Measurements from ENCODE around the gene IRF7.

DNA sequence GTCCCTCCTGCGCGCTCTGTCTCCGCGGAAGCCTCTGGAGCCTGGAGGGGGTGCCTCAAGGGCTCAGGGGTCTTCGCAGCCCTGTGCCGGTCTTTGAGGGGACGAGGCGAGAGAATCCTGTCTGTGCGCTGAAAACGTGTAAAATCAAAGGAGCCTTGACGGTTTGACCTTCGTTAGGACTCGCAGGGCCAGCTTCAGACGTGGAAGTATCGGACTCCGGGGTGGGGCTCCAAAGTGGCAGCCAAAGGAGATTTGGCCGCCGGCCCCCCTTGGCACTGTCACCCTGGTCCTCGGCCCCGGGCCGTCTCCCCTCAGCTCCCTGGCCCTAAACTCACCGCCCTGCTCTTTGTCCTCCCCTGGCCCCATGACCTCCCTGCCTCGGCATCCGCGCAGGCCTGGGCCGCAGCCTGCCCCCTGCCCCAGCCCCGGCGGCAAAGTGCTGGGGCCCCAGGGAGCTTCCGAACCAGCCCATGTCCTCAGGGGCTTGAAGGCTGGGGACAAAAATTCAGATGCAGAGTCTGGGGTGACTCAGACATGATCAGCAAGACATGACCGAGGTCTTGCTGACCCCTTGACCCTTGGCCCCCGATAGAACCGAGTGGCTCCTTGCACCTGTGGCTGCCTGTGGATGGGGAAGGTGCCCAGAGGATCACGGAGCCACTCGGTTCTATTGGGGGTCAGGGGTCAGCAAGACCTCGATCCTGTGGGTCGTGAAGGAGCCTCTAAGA is 46.4 kb downstream of the IRF7 start:
- no peak for TF ChIP-seq MXI1 (IDR thresholded peaks at IDR 0.05; ENCODE audit: borderline replicate concordance, low read depth, low read length)
- TF ChIP-seq, protein P1, sequence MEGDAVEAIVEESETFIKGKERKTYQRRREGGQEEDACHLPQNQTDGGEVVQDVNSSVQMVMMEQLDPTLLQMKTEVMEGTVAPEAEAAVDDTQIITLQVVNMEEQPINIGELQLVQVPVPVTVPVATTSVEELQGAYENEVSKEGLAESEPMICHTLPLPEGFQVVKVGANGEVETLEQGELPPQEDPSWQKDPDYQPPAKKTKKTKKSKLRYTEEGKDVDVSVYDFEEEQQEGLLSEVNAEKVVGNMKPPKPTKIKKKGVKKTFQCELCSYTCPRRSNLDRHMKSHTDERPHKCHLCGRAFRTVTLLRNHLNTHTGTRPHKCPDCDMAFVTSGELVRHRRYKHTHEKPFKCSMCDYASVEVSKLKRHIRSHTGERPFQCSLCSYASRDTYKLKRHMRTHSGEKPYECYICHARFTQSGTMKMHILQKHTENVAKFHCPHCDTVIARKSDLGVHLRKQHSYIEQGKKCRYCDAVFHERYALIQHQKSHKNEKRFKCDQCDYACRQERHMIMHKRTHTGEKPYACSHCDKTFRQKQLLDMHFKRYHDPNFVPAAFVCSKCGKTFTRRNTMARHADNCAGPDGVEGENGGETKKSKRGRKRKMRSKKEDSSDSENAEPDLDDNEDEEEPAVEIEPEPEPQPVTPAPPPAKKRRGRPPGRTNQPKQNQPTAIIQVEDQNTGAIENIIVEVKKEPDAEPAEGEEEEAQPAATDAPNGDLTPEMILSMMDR (conservative IDR thresholded peaks at IDR 0.05; ENCODE audit: low read depth, low read length): no peak
- no peak for TF ChIP-seq POLR2A (IDR thresholded peaks at IDR 0.05; ENCODE audit: low read depth, low read length)
- no peak for TF ChIP-seq RAD21 (IDR thresholded peaks at IDR 0.05; ENCODE audit: low read length)
- TF ChIP-seq NFE2L2 (IDR thresholded peaks at IDR 0.05; ENCODE audit: low read depth, low read length): no peak
